GM10847 (cell line): Measurements from ENCODE around the gene TWF2.
A peak's percentile ranks its signal among the peaks of the same experiment; 100 is the strongest.

ENCODE experiments used
- POLR2A ChIP-seq: IDR thresholded peaks from 2 replicates; pipeline ENCODE4 v1.6.1; 2011; ENCODE audit not compliant: insufficient read length; ENCODE audit errors: extremely low read depth

Gene TWF2

DNA sequence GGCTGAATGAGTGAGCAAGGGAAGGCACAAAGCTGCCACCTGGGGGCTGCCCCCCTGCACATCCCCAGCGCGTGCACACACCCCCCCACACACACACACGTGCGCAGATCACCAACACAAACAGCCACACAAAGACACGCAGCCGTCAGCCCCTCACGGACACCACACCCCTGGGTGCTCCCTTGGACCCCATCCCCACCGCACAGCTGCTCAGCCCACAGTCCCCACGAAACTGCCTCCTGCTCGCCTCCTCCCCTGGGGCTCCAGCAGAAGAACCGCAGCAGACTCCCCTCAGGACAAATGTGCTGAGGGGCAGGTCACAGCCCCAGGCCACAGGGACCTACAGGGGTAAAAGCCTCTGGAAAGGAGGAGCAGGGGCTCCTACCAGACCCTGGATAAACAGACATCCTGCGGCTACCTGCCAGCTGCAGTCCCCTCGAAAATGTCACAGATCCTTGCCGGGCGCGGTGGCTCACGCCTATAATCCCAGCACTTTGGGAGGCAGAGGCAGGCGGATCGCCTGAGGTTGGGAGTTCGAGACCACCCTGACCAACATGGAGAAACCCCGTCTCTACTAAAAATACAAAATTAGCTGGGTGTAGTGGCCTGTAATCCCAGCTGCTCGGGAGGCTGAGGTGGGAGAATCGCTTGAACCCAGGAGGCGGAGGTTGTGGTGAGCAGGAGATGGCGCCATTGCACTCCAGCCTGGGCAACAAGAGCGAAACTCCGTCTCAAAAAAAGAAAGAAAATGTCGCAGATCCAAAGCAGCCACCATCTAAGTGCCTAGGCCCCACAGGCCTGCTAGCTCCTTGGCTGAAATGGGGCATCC, 6.5 kb downstream of the TWF2 start:
- TF ChIP-seq POLR2A, result no peak

DNA sequence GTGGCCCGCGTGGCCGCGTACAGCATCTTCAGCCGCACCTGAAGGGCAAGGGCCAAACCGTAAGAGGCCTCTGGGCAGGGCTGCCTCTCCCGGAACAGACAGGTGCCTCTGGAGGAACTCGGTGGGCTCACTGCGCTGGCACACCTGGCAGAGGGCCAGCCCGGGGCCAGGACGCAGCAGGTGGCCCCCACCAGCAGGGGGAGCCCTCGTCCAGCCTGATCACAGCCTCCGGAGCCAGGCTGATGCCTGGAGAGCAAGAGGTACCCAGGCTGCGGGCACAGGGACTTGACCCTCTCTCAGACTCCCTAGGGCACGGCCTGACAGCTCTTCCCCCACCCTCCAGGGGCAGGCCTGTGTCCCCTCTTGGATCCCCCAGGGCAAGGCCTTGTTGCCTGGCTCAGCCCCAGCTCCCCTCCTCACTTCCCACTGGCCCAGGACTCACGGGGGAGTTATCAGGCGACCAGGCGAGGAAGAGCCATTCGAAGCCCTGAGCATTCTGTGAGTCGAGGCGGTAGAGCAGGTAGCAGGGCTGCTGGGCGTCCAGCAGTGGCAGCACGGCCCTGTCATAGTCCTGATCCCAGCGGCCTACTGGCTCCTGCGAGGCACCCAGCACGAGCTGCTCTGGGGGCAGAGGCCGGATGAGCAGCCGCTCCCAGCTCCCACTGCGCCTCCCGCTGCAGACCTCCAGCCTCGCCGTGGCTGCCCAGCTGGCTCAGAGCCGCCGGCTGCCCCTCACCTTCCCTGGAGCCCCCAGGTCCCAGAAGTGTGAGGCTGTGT, 7.3 kb downstream of the TWF2 start:
- no peak for TF ChIP-seq POLR2A

DNA sequence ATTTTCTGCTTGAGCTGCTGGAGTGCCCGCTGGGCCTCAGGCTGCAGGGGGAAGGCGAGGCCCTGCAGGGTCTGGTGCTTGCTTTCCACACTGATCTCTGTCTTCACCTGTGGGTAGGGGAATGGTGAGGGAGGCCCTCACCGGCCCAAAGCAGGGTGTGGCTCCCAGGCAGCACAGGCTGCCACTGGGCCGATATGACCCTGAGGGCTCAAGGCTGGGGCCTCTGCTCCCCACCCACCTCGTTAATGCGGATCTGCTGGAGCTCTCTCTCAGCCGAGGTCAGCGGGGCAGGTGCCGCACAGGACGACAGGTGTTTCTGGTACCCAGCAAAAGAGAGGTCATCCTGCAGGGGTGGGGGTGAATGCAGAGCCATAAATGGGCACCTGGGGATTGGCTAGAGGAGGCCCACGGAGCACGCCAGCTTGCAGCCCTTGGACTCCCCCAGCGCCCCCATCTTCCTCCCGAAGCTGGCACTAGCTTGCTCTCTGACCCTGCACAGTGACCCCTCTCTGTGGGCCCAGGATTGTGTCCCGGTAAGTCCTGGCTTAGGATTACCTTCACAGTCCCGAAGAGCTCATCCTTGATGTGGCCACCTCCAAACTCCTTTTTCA, 8.0 kb downstream of the TWF2 start:
- no peak for TF ChIP-seq POLR2A

DNA sequence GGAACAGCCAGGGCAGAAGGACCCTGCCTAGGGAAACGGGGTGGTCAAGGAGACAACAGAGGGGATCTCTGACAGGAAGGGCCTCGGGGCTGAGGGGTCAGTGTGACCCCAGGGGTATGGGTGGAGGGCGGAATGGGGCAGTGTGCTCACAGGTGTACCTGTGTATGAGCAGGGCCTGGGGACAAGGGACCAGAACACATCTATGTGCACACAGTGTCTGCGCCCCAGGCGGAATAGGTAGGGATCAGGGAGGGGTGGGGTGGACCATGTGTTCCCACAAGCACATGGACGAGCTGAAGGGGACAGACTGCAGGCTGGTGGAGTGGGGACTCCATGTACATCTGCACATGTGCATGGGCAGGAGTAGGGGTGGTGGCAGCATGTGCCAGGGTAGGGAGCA, 8.5 kb downstream of the TWF2 start:
- no peak for TF ChIP-seq POLR2A

DNA sequence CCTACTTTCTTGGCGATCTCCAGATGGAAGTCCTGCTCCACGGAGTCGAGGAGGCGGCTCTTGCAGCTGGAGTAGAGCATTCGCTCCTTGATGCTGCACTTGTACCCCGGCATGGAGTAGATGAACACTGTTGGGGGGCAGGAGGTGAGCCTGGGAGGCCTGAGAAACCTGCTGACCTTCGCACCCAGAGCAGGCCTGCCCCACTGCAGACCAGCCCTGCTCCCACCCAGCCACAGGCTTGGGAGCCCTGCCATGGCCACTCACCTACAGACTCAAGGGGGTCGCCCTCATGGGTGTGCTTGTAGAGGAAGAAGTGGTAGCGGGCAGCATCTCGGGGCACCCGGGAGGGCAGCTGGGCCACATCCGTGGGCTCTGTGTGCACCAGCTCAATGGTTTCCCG, 9.3 kb downstream of the TWF2 start:
- no peak for TF ChIP-seq POLR2A

DNA sequence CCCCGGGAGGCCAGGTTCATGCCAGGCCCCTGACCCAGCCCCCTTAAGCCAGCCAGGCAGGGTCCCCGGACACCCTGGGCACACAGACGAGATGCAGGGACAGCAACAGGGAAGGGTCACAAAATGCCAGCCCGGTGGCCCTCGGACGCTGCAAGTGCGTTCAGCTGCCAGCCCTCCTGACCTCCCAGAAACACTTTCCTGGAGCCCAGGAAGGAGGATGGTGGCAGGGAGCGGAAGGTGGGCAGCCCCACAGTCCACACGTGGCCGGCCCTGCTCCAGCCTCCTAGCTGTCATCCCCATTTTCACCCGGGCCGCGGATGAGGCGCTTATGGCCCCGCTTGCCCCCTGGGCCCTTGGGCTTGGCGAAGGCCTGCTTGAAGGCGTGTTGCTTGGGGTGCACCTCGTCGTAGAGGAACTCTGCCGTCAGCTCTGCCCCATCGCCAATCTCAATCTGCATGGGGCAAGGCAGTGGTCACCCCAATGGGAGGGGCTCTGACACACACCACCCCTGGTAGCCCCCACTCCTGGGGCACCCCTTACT, 10.1 kb downstream of the TWF2 start:
- no peak for TF ChIP-seq POLR2A

DNA sequence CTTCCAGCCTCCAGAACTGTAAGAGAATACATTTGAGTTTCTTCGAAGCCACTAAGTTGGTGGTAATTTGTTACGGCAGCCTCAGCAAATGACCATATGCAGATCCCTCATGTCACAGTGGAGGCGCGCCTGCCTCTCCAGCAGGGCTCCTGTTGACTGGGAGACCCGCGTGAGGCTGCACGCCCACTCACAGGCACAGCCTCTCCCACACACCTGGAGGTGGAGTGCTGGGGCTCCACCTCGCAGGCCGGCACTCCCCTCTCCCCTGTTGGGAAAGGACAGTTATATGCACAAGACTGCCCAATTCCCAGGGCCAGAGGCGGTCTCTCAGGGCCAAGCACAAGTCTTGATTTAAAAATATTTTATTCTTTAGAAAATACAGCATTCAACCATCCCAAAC, 10.7 kb downstream of the TWF2 start:
- no peak for TF ChIP-seq POLR2A

DNA sequence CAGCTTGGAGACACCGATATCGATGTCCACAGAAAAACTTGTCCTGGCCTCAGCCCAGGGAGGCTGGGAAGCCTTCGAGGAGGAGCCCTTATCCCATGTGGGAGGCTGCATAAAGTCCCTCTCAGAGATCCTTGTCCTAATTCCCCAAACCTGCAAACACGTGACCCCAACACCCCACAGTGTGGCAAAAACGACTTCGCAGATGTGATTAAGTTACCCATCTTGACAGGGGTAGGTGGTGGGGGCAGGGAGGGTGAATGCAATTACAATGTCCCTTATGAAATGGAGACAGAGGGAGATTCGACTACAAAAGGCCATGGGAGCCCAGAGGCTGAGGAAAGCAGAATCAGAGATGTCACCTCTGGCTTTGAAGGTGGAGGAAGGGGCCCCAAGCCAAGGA, 11.2 kb downstream of the TWF2 start:
- no peak for TF ChIP-seq POLR2A

DNA sequence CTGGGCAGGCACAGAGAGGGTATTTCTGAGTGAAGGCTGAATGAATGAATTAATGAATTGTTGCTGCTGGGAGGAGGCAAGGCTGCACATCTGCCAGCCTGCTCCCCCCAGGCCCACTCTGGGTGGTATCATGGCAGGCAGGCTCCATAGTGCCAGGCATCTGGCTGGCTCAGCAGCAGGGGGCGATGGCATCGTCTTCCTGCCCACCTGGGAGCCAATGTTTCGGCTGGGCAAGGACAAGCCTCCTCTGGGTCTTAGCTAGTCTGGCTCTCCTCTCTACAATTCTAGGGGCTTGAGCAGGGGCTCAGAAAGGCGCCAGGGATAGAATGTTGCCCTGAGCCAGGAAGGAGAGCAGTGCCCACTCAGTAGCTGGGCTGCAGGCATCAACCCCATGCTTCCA, 11.8 kb downstream of the TWF2 start:
- no peak for TF ChIP-seq POLR2A

DNA sequence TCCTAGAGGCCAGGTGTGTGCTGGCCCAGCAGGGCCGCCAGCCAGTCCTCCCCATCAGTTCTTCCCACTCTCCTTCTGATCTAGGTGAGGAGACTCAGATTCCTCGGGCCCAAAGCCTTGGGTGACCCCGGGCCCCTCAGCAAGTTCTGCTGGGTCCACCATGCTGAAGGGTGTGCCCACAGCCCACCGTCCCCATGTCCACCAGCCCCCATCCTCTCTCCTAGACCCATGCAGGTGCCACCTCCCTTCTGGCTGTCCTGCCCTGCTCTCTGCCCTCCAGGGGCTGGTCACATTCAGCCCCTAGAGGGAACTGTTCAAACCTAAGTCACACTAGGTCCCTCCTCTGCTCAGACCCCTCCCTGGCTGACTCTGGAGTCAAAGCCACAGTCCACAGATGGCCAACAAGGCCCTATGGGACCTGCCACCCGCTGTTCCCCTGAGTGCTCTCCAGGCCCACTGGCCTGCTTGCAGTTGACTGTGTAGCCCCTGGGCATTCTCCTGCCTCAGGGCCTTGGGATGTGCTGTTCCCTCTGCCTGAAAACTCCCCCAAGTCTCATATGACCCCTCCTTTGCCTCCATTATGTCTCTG, 12.6 kb downstream of the TWF2 start:
- TF ChIP-seq POLR2A, result no peak

DNA sequence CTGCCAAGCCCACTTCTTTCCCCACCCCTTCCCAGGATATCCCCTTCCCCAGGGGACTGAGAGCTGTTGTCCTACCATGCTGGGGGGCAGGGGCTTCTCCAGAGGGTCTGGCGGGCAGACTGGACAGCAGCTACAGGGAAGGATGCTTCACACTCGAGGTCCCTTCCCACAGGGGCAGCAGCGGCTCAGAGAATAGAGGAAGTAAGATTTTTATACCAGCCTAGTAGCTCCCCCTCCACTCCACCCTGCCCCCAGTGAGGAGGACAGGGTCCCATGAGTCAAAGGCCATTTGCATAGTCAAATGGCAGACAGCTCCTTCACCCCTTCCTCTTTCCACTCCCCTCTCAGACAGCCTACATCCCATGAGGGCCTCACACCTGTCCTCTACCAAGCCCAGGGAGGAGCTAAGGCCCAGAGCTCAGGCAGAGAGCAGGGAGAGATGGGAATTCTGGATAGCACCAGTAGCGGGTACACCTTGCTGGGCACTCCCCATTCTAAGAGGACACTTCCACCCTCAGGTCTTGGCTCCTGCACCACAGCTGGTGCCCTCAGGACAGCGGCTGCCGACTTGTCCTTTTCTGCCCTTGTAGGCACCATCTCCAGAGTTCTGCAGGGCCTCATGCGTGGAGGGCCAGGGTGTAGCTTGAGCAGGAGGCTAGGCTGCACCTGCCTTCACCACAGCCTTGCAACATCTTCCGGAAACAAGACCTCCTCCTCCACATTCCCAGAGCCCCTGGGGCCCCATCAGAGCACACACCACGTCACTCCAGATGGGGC, 13.3 kb downstream of the TWF2 start, which contains the start of gene TLR9:
Gene TLR9, minus strand, starts transcription at position 194 of the 777 bp plus-strand sequence. Its CDS starts 116 bp downstream, at position 78.
- peak; percentile 51 for TF ChIP-seq POLR2A

DNA sequence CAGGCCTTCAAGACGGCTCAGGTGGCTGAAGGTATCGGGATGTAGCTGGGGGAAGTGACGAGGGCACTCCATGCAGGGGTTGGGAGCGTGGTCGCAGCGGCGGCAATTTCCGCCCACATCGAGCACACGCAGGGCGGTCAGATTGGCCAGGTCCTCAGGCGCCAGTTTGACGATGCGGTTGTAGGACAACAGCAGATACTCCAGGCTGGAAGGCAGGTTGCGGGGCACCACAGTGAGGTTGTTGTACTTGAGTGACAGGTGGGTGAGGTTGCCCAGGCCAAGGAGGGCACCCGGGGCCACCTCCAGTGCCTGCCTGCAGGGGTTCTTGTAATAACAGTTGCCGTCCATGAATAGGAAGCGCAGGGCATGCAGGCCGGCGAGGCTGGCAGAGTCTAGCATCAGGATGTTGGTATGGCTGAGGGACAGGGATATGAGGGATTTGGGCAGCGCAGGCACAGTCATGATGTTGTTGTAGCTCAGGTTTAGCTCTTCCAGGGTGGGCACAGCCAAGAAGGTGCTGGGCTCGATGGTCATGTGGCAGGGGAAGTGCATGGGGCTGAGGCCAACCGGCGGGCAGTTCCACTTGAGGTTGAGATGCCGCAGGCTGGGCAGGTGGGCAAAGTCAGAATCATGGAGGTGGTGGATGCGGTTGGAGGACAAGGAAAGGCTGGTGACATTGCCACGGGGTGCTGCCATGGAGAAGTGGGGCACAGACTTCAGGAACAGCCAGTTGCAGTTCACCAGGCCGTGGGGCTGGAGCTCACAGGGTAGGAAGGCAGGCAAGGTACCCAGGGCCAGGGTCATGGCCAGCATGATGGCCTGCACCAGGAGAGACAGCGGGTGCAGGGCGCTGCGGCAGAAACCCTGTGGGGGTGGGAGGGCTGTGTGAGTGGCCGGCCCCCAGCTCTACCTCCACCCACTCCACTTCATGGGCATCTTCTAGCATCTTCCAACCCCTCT, 15.2 kb downstream of the TWF2 start:
- no peak for TF ChIP-seq POLR2A
